SIG-M5 treated with dmso at 0.1 percent for 504 hours (cell line): ENCODE measurements around the gene CYB5D1.
A peak's percentile ranks its signal among the peaks of the same experiment; 100 is the strongest.
"Not testable (repeated sequence)": the region's sequence is repeated elsewhere in the genome, so short reads cannot be mapped to it uniquely, and the experiment has no call there.

Experiments used
- DNase-seq: peaks from one replicate; lab custom pipeline; 2025; ENCODE audit not compliant: unreplicated experiment; lab: John Stamatoyannopoulos, UW

The CYB5D1 gene

GRCh38 chr17:7856011-7856810 lies 1.6 kb upstream of the CYB5D1 start:
- peak; percentile 50 for DNase-seq

GRCh38 chr17:7856811-7857712 lies 741 bp upstream of the CYB5D1 start, which contains the start of gene NAA38:
NAA38 (minus strand) TSS chr17:7857559; CDS start chr17:7857463, 96 bp downstream.
- DNase-seq, result peak; percentile 100

GRCh38 chr17:7858522-7858810 lies 663 bp downstream of the CYB5D1 start:
- DNase-seq, result peak; percentile 69

- no peak for DNase-seq
Measured at GRCh38 chr17:7859028-7859427, 1.2 kb downstream of the CYB5D1 start.

GRCh38 chr17:7862692-7863437 lies 5.1 kb downstream of the CYB5D1 start:
- DNase-seq, result peak; percentile 11

GRCh38 chr17:7864384-7864783 lies 6.6 kb downstream of the CYB5D1 start:
- DNase-seq, result not testable (repeated sequence)

- no peak for DNase-seq
Measured at GRCh38 chr17:7864995-7865650, 7.3 kb downstream of the CYB5D1 start.

- peak; percentile 21 for DNase-seq
Measured at GRCh38 chr17:7867881-7868329, 10.1 kb downstream of the CYB5D1 start.

GRCh38 chr17:7873051-7873450 lies 15.2 kb downstream of the CYB5D1 start:
- no peak for DNase-seq

- DNase-seq, result no peak
Measured at GRCh38 chr17:7875804-7876370, 18.1 kb downstream of the CYB5D1 start.

GRCh38 chr17:7878234-7878633 lies 20.4 kb downstream of the CYB5D1 start:
- DNase-seq, result no peak

GRCh38 chr17:7880076-7880868 lies 22.5 kb downstream of the CYB5D1 start:
- DNase-seq, result peak; percentile 78

- DNase-seq, result peak; percentile 44
Measured at GRCh38 chr17:7881276-7882054, 23.7 kb downstream of the CYB5D1 start.

- no peak for DNase-seq
Measured at GRCh38 chr17:7882068-7882467, 24.3 kb downstream of the CYB5D1 start.

GRCh38 chr17:7882629-7883028 lies 24.8 kb downstream of the CYB5D1 start:
- DNase-seq, result no peak

GRCh38 chr17:7883781-7884386 lies 26.1 kb downstream of the CYB5D1 start:
- peak; percentile 8 for DNase-seq

- peak; percentile 6 for DNase-seq
Measured at GRCh38 chr17:7884581-7885366, 27.0 kb downstream of the CYB5D1 start.
